Psoas muscle (tissue), 8 donors: Measurements from ENCODE around the gene LOXL4. TPM values are rescaled to one million over a fixed set of nuclear protein-coding genes. Genes with fewer than 3 reads are reported as not detected.

Source experiments
- ATAC-seq, 4 donors: fragments of 200-7000 bp; cut with Tn5 transposase; one replicate each; pipeline ENCODE4 v1.9.1; 2020; ENCODE audit warnings: moderate library complexity in 3 of 4, mild to moderate bottlenecking in 2 of 4
- DNase-seq, 2 donors: peaks; one replicate each; pipeline ENCODE4 v3.0.0-alpha.2; 2020
- H3K27ac ChIP-seq: fragments of 200-600 bp; one replicate; pipeline ENCODE4 v1.8.0; 2022
- H3K27me3 ChIP-seq, 3 donors: fragments of 200-600 bp in 1 of 3; one replicate each; pipeline versions ENCODE4 v1.6.1 to v1.8.0; 2013 to 2022; ENCODE audit warnings: low read length in 2 of 3, mild to moderate bottlenecking in 2 of 3, moderate library complexity in 1 of 3; ENCODE audit not compliant: insufficient read depth in 3 of 3
- H3K36me3 ChIP-seq, 2 donors: fragments of 200-600 bp in 1 of 2; one replicate each; pipeline versions ENCODE4 v1.6.1 to v1.8.0; 2013 to 2022; ENCODE audit warnings: low read depth in 1 of 2, mild to moderate bottlenecking in 1 of 2, moderate library complexity in 1 of 2; ENCODE audit not compliant: insufficient read depth in 1 of 2
- H3K4me1 ChIP-seq: fragments of 200-600 bp; one replicate; pipeline ENCODE4 v1.8.0; 2022
- H3K4me3 ChIP-seq: fragments of 200-600 bp; one replicate; pipeline ENCODE4 v1.8.0; 2022; ENCODE audit warnings: mild to moderate bottlenecking
- H3K9me3 ChIP-seq: fragments of 200-600 bp; one replicate; pipeline ENCODE4 v1.8.0; 2022
- WGBS, 3 donors: extraction: QIAGEN DNeasy Blood & Tissue Kit; methylation state at CpG; one replicate each; pipeline versions ENCODE4 v1.1.6 to v1.1.7; 2013; 5-methylcytosine and 5-hydroxymethylcytosine counted together
- intact Hi-C, 2 donors: fragments of 100-400 bp; cut with DNase I; formaldehyde crosslinking; loops; one replicate each; pipeline versions ENCODE4 v1.11.0 to v1.14.2; 2022
- polyA plus RNA-seq, 3 donors: library from polyadenylated mRNA; stranded (reverse); fragments of 200-250 nt; gene quantifications; one replicate each; pipeline ENCODE4 v1.2.3, GENCODE V29; 2013
- total RNA-seq, 4 donors: library from RNA; stranded (reverse); fragmentation: NEBNext Ultra II Directional in 2 of 4; extraction: Animal tissue kit (Norgen Biotek cat#: 25700) in 2 of 4; gene quantifications; one replicate each; pipeline versions ENCODE4 v1.2.1 to v1.2.4, GENCODE V29; 2021 to 2023
- TF ChIP-seq, protein P1 (sequence below): fragments of 200-600 bp; IDR thresholded peaks from one replicate; pipeline ENCODE4 v1.8.0; 2022; ENCODE audit warnings: antibody characterized with exemption
- donor health status: healthy with polysubstance abuse.
- donor health status: DM: no; HTN: no; CAD: no; lungs with moderate emphysema.
- donor health status: Bipolar disorder and iron deficiency.
- donor health status: healthy.
- donor health status: DM: yes; HTN: yes; CAD: no.
- donor health status: DM: no; HTN: no; CAD: no.
- donor health status: DM: no; HTN: no; CAD: no.
- donor health status: DM: yes; HTN: yes; CAD: no.

Gene LOXL4
- total and polyA plus RNA-seq, 7 donors, result 2.9 to 26.3 (median 7.4) TPM

DNA sequence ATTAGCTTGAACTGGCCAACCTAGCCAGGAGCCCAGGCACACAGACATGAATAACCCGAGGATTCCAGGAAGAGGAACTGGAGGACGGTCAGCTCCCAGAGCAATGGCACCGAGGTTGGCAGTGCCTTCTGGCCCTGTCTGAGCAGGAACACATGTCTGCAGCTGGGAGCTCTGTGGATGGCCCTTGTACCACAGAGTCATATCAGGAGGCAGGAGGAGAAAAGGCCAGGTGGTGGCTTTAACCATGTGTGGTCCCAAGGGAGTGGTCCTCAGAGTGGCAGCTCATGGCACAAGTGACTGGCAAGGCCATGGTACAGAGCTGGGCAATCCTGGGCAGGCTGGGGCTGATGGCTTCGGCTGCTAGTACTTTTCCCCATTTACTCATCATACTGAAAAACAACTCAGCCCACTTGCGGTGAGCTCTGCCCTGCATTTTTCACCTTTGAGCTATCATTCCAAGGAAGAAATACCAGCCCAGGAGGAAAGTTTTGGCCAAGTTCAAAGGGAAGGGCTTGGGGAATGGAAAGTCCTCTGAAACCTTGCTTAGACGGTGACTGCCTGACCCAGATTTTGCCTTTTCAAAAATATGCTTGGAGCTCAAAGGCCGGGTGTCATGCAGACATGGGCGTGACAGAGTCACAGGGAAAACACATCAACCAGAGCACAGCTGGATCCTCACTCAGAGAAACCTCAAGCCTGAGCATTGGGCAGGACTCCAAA is 25.7 kb upstream of the LOXL4 start:
- Histone ChIP-seq H3K27me3 (no peaks in the 10 kb centered on the region), H3K4me1 (peaks cover 6% of the 10 kb centered on the region), H3K36me3 (no peaks in the 10 kb centered on the region), H3K27ac (no peak overlapping the region), H3K9me3 (no peaks in the 10 kb centered on the region), H3K4me3 (no peak overlapping the region)
- ATAC-seq (peak in 3 of 4 donors; percentile 32 to 51 (median 42)), DNase-seq (peak in 1 of 2 donors; percentile 69)
- intact Hi-C loops, result no loop called here
- WGBS, 3 donors, result 23 to 35% (median 29%) methylated on average over 8 of the region's 8 CpGs
- TF ChIP-seq, protein P1, sequence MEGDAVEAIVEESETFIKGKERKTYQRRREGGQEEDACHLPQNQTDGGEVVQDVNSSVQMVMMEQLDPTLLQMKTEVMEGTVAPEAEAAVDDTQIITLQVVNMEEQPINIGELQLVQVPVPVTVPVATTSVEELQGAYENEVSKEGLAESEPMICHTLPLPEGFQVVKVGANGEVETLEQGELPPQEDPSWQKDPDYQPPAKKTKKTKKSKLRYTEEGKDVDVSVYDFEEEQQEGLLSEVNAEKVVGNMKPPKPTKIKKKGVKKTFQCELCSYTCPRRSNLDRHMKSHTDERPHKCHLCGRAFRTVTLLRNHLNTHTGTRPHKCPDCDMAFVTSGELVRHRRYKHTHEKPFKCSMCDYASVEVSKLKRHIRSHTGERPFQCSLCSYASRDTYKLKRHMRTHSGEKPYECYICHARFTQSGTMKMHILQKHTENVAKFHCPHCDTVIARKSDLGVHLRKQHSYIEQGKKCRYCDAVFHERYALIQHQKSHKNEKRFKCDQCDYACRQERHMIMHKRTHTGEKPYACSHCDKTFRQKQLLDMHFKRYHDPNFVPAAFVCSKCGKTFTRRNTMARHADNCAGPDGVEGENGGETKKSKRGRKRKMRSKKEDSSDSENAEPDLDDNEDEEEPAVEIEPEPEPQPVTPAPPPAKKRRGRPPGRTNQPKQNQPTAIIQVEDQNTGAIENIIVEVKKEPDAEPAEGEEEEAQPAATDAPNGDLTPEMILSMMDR, result no peak

DNA sequence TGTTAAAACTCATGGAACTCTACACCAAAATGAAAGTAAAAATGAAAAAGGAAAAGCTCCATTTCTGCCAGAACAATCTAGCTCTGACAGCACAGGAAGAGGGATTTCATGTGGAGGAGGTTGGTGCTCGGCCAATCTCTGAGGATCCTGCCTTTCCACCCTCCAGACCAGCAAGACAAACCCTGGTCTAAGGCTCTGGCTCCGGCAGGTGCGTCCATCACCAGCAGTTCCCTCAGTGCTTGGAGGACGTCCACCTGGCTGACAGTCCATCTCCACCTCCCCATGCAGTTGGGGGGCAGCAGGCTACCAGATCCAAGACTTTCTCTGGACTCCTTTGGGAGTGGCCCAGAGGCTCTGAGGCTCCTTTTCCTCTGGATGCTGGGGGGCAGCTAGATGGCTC is 25.0 kb upstream of the LOXL4 start:
- Histone ChIP-seq H3K36me3 (no peaks in the 10 kb centered on the region), H3K4me3 (no peak overlapping the region), H3K9me3 (no peaks in the 10 kb centered on the region), H3K4me1 (peaks cover 6% of the 10 kb centered on the region), H3K27me3 (no peaks in the 10 kb centered on the region), H3K27ac (no peak overlapping the region)
- whole genome bisulfite sequencing, 3 donors, result 31 to 66% (median 54%) methylated on average over 4 of the region's 4 CpGs
- TF ChIP-seq, protein P1, result no peak
- intact Hi-C loops, result no loop called here
- DNase-seq (no peak), ATAC-seq (no peak)

DNA sequence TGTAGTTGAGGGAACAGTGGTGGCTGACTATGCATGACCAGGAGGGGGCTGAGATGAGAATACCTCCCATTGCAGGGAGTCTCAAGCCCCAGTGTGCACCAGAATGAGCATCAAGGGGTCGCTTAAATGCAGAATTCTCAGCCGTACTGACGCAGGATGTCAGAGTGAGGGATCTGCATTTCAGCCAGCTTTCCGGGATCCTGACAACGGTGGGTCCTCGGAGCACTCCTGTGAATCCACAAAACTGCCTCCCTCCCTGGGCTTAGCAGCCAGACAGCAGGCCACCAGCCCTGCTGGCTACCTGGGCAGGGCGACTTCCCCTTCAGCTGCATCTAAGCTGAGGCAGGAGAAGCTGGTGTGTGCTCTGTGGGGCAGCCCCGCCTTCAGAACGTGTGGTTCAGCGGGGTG is 21.8 kb upstream of the LOXL4 start:
- WGBS, 3 donors, result 92 to 94% (median 93%) methylated on average over 10 of the region's 10 CpGs
- no peak overlapping the region for H3K27ac ChIP-seq
- no peak overlapping the region for H3K4me3 ChIP-seq
- peaks cover 3% of the 10 kb centered on the region for H3K4me1 ChIP-seq
- no peaks in the 10 kb centered on the region for H3K27me3 ChIP-seq
- intact Hi-C loops, result no loop called here
- no peak for ATAC-seq
- no peaks in the 10 kb centered on the region for H3K36me3 ChIP-seq
- TF ChIP-seq, protein P1, result no peak
- H3K9me3 ChIP-seq, result no peaks in the 10 kb centered on the region
- DNase-seq, result no peak

DNA sequence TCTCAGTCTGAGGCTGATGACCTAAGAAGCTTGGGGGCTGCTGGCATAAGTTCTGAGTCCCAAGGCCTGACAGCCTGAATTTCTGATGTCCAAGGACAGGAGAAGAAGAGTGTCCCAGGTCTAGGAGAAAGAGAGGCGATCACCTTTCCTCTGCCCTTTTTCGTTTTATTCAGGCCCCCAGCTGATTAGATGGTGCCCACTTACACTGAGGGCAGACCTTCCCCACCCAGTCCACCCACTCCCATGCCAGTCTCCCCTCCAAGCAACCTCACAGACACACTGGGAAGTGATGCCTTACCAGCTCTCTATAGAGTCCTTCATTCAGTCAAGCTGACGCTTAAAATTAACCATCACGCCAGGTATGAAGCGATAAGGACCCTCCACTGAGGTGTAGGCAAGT is 19.3 kb upstream of the LOXL4 start:
- intact Hi-C loops, result no loop called here

More for the DNA sequence above, 19.3 kb upstream of the LOXL4 start:
- Histone ChIP-seq H3K9me3 (no peaks in the 10 kb centered on the region), H3K4me3 (no peak overlapping the region), H3K4me1 (no peaks in the 10 kb centered on the region), H3K36me3 (no peaks in the 10 kb centered on the region), H3K27me3 (no peaks in the 10 kb centered on the region), H3K27ac (no peak overlapping the region)
- DNase-seq (no peak), ATAC-seq (no peak)
- TF ChIP-seq, protein P1, result no peak
- 96 to 99% (median 97%) methylated on average over 5 of the region's 5 CpGs for WGBS, 3 donors
